CD4-positive, alpha-beta T cell (primary cell): ENCODE data around the gene TNS3. TPM values are rescaled to one million over a fixed set of nuclear protein-coding genes. Genes with fewer than 3 reads are reported as not detected.

Source experiments
- ATAC-seq: fragments of 200-7000 bp; cut with Tn5 transposase; one replicate; pipeline ENCODE4 v1.10.0; 2022; ENCODE audit warnings: mild to moderate bottlenecking; ENCODE audit not compliant: poor library complexity
- CTCF ChIA-PET: fragments of 350-600 bp; sonication (Branson Sonifier 250); formaldehyde crosslinking; loops from one replicate; lab custom pipeline; 2021; ENCODE audit warnings: antibody characterized with exemption, inconsistent platforms; lab: Charles Lee
- POLR2A ChIA-PET: fragments of 350-600 bp; sonication (Branson Sonifier 250); formaldehyde crosslinking; loops from one replicate; lab custom pipeline; 2021; ENCODE audit warnings: antibody characterized with exemption, inconsistent platforms; lab: Charles Lee
- DNase-seq, 14 experiments: peaks; one replicate each; pipeline ENCODE4 v3.0.0-alpha.2; 2013 to 2020; ENCODE audit warnings: mixed read lengths in 2 of 14
- H3K27ac ChIP-seq, 2 donors: one replicate each; pipeline versions ENCODE4 v1.5.1 to v1.7.0; 2013; ENCODE audit warnings: low read length in 2 of 2, low read depth in 1 of 2, mild to moderate bottlenecking in 1 of 2
- H3K27me3 ChIP-seq, 2 experiments: 1 replicate in 1 of 2; 2 replicates in 1 of 2; pipeline versions ENCODE4 v1.6.1 to v1.7.0; 2013; ENCODE audit warnings: low read length in 2 of 2, control low read depth in 1 of 2, mild to moderate bottlenecking in 1 of 2, moderate library complexity in 1 of 2; ENCODE audit not compliant: insufficient read depth in 2 of 2, control insufficient read depth in 1 of 2
- H3K36me3 ChIP-seq: one replicate; pipeline ENCODE4 v1.6.1; 2013; ENCODE audit warnings: low read length, control low read depth; ENCODE audit not compliant: insufficient read depth
- H3K4me1 ChIP-seq: one replicate; pipeline ENCODE4 v1.6.1; 2013; ENCODE audit warnings: low read length, control low read depth; ENCODE audit not compliant: insufficient read depth
- H3K4me3 ChIP-seq: one replicate; pipeline ENCODE4 v1.5.1; 2013; ENCODE audit warnings: mild to moderate bottlenecking, low read length, moderate library complexity
- H3K9me3 ChIP-seq, 2 experiments: 1 replicate in 1 of 2; 2 replicates in 1 of 2; pipeline versions ENCODE4 v1.6.1 to v1.7.0; 2013; ENCODE audit warnings: low read length in 2 of 2, mild to moderate bottlenecking in 2 of 2, control low read depth in 1 of 2, moderate library complexity in 1 of 2; ENCODE audit not compliant: control insufficient read depth in 1 of 2, insufficient read depth in 1 of 2
- H3K27ac Mint-ChIP-seq: one replicate; pipeline ENCODE4 v1.8.0; 2020; ENCODE audit warnings: mixed read lengths
- H3K27me3 Mint-ChIP-seq: one replicate; pipeline ENCODE4 v1.8.0; 2021; ENCODE audit warnings: mixed read lengths
- H3K36me3 Mint-ChIP-seq: one replicate; pipeline ENCODE4 v1.8.0; 2021; ENCODE audit warnings: low read depth, mixed read lengths
- H3K4me1 Mint-ChIP-seq: one replicate; pipeline ENCODE4 v1.8.0; 2021; ENCODE audit warnings: low read depth, mixed read lengths
- H3K4me3 Mint-ChIP-seq: one replicate; pipeline ENCODE4 v1.8.0; 2020; ENCODE audit warnings: mild to moderate bottlenecking, mixed read lengths
- H3K9me3 Mint-ChIP-seq: one replicate; pipeline ENCODE4 v1.8.0; 2020; ENCODE audit warnings: mixed read lengths
- CTCF ChIP-seq: fragments of 200-600 bp; IDR thresholded peaks from one replicate; pipeline ENCODE4 v1.8.0; 2022; ENCODE audit warnings: antibody characterized with exemption, mild to moderate bottlenecking
- intact Hi-C, 2 experiments: fragments of 100-400 bp; cut with DNase I in 1 of 2; cut with micrococcal nuclease in 1 of 2; formaldehyde crosslinking; loops; one replicate each; pipeline versions ENCODE4 v1.15.1 to v1.9.0; 2023 to 2025; cut with DNase I, micrococcal nuclease
- total RNA-seq, 174 experiments: library from RNA in 2 of 174; stranded (reverse) in 2 of 174; gene quantifications; one replicate each; pipeline ENCODE4 v1.2.3 and lab custom pipeline; 2021 to 2026

The TNS3 gene
- total RNA-seq, 2 experiments from 2014 or later = 0.16 to 0.47 TPM

- no peaks in the 10 kb centered on the region for H3K36me3 Mint-ChIP-seq
- Histone ChIP-seq H3K27me3 (no peaks in the 10 kb centered on the region), H3K4me1 (no peaks in the 10 kb centered on the region), H3K27ac (no peak overlapping the region), H3K9me3 (peaks cover 0 to 28% of the 10 kb centered on the region in 2 experiments), H3K36me3 (no peaks in the 10 kb centered on the region), H3K4me3 (no peak overlapping the region)
- no peak for TF ChIP-seq CTCF
- no peaks in the 10 kb centered on the region for H3K4me1 Mint-ChIP-seq
- no peak for ATAC-seq
- H3K27me3 Mint-ChIP-seq = peaks cover 20% of the 10 kb centered on the region
- intact Hi-C loops = no loop called here
- ChIA-PET CTCF (no interaction called here), POLR2A (no interaction called here)
- no peak for DNase-seq
- no peaks in the 10 kb centered on the region for H3K9me3 Mint-ChIP-seq
- H3K27ac Mint-ChIP-seq = no peak overlapping the region
- no peak overlapping the region for H3K4me3 Mint-ChIP-seq
Observed at GRCh38 chr7:47570649-47571050, 11.3 kb downstream of the TNS3 start.

- TF ChIP-seq CTCF = no peak
- no peaks in the 10 kb centered on the region for H3K36me3 Mint-ChIP-seq
- peaks cover 15% of the 10 kb centered on the region for H3K27me3 Mint-ChIP-seq
- intact Hi-C loops = no loop called here
- CTCF ChIA-PET = no interaction called here
- Histone ChIP-seq H3K4me3 (no peak overlapping the region), H3K36me3 (no peaks in the 10 kb centered on the region), H3K27ac (no peak overlapping the region), H3K9me3 (peaks cover 0 to 28% of the 10 kb centered on the region in 2 experiments), H3K27me3 (no peaks in the 10 kb centered on the region), H3K4me1 (no peaks in the 10 kb centered on the region)
- POLR2A ChIA-PET = no interaction called here
- no peak overlapping the region for H3K27ac Mint-ChIP-seq
- peak in 2 of 14 experiments; percentile 24 to 44 for DNase-seq
- no peak overlapping the region for H3K4me3 Mint-ChIP-seq
- no peaks in the 10 kb centered on the region for H3K4me1 Mint-ChIP-seq
- no peak for ATAC-seq
- no peaks in the 10 kb centered on the region for H3K9me3 Mint-ChIP-seq
Observed at GRCh38 chr7:47568547-47568946, 13.4 kb downstream of the TNS3 start.

- ChIA-PET POLR2A (no interaction called here), CTCF (no interaction called here)
- TF ChIP-seq CTCF = no peak
- no peaks in the 10 kb centered on the region for H3K4me1 Mint-ChIP-seq
- Histone ChIP-seq H3K4me1 (no peaks in the 10 kb centered on the region), H3K27ac (no peak overlapping the region), H3K9me3 (peaks cover 0 to 23% of the 10 kb centered on the region in 2 experiments), H3K4me3 (no peak overlapping the region), H3K27me3 (no peaks in the 10 kb centered on the region), H3K36me3 (no peaks in the 10 kb centered on the region)
- H3K27ac Mint-ChIP-seq = no peak overlapping the region
- DNase-seq (no peak), ATAC-seq (no peak)
- no peak overlapping the region for H3K4me3 Mint-ChIP-seq
- no peaks in the 10 kb centered on the region for H3K36me3 Mint-ChIP-seq
- H3K9me3 Mint-ChIP-seq = no peaks in the 10 kb centered on the region
- intact Hi-C loops = no loop called here
- H3K27me3 Mint-ChIP-seq = peaks cover 15% of the 10 kb centered on the region
Observed at GRCh38 chr7:47568056-47568455, 13.9 kb downstream of the TNS3 start.
